GM10248 (cell line): ENCODE measurements around the gene DLG2.

Source experiments
- CTCF ChIA-PET: fragments of 300-600 bp; sonication (Branson Sonifier 250); formaldehyde crosslinking; extraction: SDS; loops from one replicate; lab custom pipeline; 2021; ENCODE audit warnings: antibody characterized with exemption; lab: Yijun Ruan, JAX
- POLR2A ChIA-PET: fragments of 350-650 bp; sonication (Branson Sonifier 250); formaldehyde crosslinking; extraction: SDS; loops from one replicate; lab custom pipeline; 2020; ENCODE audit warnings: antibody characterized with exemption; lab: Yijun Ruan, JAX
- DNase-seq: peaks from one replicate; pipeline ENCODE4 v3.0.0; 2012; ENCODE audit errors: extremely low spot score
- TF ChIP-seq, protein P1 (sequence below): IDR thresholded peaks from 2 replicates; pipeline ENCODE4 v1.5.1; 2012; ENCODE audit warnings: mild to moderate bottlenecking, low read depth; ENCODE audit errors: extremely low read depth, missing control alignments, control extremely low read depth

DLG2 gene

DNA sequence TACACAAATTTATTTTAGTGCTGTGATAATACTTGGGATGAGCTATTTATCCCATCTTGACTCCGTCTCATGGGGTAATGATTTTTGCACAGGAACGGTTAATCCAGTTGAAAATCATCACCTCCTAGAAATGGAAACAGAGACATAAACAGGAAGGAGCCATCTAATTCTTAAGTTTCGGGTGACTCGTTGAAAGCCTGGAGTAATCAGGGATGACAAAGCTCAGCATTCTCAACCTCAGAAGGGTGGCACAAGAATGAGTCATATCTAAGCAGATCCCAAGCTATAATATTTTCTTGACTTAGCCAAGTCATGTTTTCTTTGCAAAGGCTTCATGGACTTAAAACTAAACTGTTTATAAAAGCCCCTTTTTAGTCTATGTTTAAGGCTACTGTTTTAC lies 2060.2 kb downstream of the DLG2 start:
- TF ChIP-seq, protein P1, sequence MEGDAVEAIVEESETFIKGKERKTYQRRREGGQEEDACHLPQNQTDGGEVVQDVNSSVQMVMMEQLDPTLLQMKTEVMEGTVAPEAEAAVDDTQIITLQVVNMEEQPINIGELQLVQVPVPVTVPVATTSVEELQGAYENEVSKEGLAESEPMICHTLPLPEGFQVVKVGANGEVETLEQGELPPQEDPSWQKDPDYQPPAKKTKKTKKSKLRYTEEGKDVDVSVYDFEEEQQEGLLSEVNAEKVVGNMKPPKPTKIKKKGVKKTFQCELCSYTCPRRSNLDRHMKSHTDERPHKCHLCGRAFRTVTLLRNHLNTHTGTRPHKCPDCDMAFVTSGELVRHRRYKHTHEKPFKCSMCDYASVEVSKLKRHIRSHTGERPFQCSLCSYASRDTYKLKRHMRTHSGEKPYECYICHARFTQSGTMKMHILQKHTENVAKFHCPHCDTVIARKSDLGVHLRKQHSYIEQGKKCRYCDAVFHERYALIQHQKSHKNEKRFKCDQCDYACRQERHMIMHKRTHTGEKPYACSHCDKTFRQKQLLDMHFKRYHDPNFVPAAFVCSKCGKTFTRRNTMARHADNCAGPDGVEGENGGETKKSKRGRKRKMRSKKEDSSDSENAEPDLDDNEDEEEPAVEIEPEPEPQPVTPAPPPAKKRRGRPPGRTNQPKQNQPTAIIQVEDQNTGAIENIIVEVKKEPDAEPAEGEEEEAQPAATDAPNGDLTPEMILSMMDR, result no peak
- no peak for DNase-seq
- ChIA-PET CTCF (interaction anchor here (1.4 kb wide), 1 partner anchor 41 kb away, joined by 3 read pairs; no protein-coding TSS in a partner anchor), POLR2A (no interaction called here)

DNA sequence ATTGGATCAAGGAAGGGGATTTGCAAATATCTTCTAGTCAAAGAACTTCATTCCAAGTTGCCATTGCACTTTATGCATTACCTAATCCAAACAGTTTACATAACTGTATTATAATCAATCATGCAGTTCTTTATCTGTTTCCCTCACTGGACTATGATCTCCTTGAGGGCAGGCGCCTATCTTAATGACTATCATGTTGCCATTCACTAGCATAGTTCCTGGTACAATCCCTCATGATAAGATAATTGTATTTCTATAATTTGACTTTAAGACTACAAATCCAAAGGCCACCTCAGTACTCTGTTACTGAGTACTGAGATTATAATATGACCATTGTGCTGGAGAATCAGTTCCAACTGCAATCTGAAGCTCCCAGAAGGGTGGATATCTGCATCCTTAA lies 2062.3 kb downstream of the DLG2 start:
- TF ChIP-seq, protein P1, result no peak
- POLR2A ChIA-PET, result no interaction called here
- CTCF ChIA-PET, result no interaction called here
- no peak for DNase-seq

DNA sequence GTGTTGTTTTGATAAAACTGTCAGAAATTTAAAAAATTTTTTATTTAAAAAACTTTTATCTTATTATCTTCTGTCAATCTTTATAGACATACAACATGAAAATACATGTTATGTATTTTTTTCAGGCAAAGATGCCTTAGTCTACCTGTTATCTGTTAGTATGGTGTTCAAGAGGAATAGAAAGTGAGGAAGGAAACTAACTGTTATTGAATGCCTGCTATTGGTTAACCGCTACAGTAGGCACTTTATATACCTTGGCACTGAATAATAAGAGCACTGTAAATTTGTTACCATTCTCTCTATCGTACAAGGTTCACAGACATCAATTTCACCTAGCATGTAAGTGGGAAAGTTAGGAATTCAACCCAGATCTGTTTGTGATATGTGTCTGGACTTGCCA lies 2068.9 kb downstream of the DLG2 start:
- TF ChIP-seq, protein P1, result no peak
- ChIA-PET CTCF (no interaction called here), POLR2A (no interaction called here)
- DNase-seq, result no peak

DNA sequence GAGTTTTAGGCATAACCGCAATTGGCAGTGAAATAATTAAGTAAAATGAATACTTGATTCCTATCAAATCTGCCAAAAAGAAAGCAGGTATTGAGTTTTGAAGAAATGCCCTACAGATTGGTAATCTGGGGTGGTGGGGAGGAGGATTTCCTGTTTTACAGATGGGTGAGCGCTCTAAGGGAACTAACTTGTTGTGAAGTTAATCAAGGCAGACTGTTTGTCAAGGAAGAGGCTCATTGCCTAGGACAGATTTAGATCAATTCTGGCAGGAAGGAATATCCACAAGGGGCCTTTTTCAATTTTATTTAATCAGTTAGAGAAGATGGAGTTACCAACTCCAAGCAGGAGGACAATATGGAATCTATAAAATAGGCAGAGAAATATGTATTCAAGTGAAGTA lies 2069.5 kb downstream of the DLG2 start:
- POLR2A ChIA-PET, result no interaction called here
- no peak for DNase-seq
- CTCF ChIA-PET, result no interaction called here
- TF ChIP-seq, protein P1, result no peak

DNA sequence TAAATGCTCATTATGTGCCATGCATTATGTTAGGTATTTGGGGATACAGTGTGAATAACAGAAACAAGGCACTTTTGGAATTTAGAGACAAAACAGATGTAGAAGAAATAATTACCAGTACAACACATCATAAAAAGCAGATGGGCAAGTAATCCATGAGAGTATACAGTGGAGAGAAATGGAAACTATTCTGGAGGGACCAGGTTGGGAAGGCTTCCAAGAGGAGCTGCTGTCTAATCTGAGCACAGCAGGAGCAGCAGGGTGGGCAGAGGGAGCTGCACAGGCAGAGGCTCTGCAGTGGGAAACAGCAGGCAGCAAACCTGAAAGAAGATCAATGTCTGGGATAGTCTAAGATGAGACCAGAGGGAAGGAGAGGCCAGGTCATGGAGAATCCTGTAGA lies 2072.3 kb downstream of the DLG2 start:
- TF ChIP-seq, protein P1, result no peak
- ChIA-PET POLR2A (no interaction called here), CTCF (no interaction called here)
- no peak for DNase-seq

DNA sequence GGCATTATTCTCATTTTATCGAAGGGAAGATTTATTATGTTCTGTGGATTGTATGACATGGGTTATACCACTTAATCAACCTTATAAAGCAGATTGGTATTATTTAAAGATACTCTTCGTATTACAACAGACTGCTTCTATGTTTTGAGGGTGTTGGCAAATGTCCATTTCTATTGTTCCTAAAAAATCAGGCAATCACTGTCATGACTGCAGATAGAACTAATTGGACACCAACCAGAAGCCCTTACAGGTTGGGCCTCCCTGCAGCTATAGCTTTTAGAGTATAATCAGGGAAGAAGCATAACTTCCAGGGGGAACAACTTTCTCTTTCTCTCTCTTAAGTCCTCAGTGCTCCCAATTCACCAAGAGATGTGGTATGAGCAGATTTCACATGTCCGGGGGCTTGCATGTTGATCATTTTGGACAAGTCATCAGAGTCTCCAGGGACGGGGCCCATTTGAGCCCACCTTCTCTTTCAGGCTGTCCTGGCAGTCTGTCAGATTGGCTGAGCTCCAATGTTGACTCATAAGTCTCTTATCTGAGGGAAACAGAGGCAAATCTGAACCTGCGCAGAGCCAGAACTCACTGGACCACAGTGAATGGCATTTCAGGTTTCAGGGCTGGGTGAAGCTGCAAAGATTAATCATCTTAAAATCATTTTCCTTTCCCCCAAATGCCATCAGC lies 2077.0 kb downstream of the DLG2 start:
- CTCF ChIA-PET, result interaction anchor here (1.1 to 1.4 kb wide), 3 partner anchors 20 to 130 kb away, joined by 3 to 5 read pairs (median 4); no protein-coding TSS in a partner anchor
- no peak for DNase-seq
- POLR2A ChIA-PET, result no interaction called here
- TF ChIP-seq, protein P1, result no peak
